ENCODE data around the gene GPHA2.

The GPHA2 gene

GRCh38 chr11:64909653-64910343 is 25.9 kb downstream of the GPHA2 start:
- no peak for DNase-seq

- DNase-seq: no peak
These were observed 26.9 kb downstream of the GPHA2 start for GRCh38 chr11:64908766-64909165.

- DNase-seq: no peak
These were observed 29.4 kb downstream of the GPHA2 start for GRCh38 chr11:64906314-64906635.

GRCh38 chr11:64905516-64906313 is 30.0 kb downstream of the GPHA2 start:
- no peak for DNase-seq

GRCh38 chr11:64903291-64903833 is 32.3 kb downstream of the GPHA2 start:
- no peak for DNase-seq

- DNase-seq: no peak
These were observed 33.4 kb downstream of the GPHA2 start for GRCh38 chr11:64902102-64902900.

- no peak for DNase-seq
These were observed 34.9 kb downstream of the GPHA2 start for GRCh38 chr11:64900774-64901173.

- no peak for DNase-seq
These were observed 35.4 kb downstream of the GPHA2 start for GRCh38 chr11:64900263-64900678.

- no peak for DNase-seq
These were observed 37.2 kb downstream of the GPHA2 start for GRCh38 chr11:64898541-64898940.

GRCh38 chr11:64898076-64898445 is 37.6 kb downstream of the GPHA2 start:
- DNase-seq: no peak

- DNase-seq: no peak
These were observed 38.2 kb downstream of the GPHA2 start for GRCh38 chr11:64897381-64898075.

GRCh38 chr11:64896448-64897022 is 39.2 kb downstream of the GPHA2 start:
- DNase-seq: no peak

- DNase-seq: no peak
These were observed 40.8 kb downstream of the GPHA2 start for GRCh38 chr11:64894812-64895452.

GRCh38 chr11:64894070-64894811 is 41.5 kb downstream of the GPHA2 start:
- peak; percentile 32 to 73 for DNase-seq

- DNase-seq: no peak
These were observed 42.3 kb downstream of the GPHA2 start for GRCh38 chr11:64893194-64894069.

GRCh38 chr11:64892838-64893193 is 42.9 kb downstream of the GPHA2 start:
- no peak for DNase-seq

- no peak for DNase-seq
These were observed 43.3 kb downstream of the GPHA2 start for GRCh38 chr11:64892411-64892831.

GRCh38 chr11:64891880-64892279 is 43.8 kb downstream of the GPHA2 start:
- DNase-seq: no peak

GRCh38 chr11:64891215-64891848 is 44.4 kb downstream of the GPHA2 start:
- no peak for DNase-seq

- no peak for DNase-seq
These were observed 45.2 kb downstream of the GPHA2 start for GRCh38 chr11:64890522-64890939.

Data from SHP77 (cell line).